GM12873 (cell line): ENCODE data around the gene LXN.

ENCODE experiments used
- CTCF ChIP-seq: IDR thresholded peaks from 2 replicates; pipeline ENCODE4 v1.5.1; 2012; ENCODE audit warnings: low read depth, mild to moderate bottlenecking, moderate library complexity, low read length, control low read depth; ENCODE audit not compliant: insufficient read depth; ENCODE audit errors: missing control alignments

The LXN gene

GRCh38 chr3:158685159-158685558, 12.7 kb upstream of the LXN start:
- TF ChIP-seq CTCF, result no peak

DNA sequence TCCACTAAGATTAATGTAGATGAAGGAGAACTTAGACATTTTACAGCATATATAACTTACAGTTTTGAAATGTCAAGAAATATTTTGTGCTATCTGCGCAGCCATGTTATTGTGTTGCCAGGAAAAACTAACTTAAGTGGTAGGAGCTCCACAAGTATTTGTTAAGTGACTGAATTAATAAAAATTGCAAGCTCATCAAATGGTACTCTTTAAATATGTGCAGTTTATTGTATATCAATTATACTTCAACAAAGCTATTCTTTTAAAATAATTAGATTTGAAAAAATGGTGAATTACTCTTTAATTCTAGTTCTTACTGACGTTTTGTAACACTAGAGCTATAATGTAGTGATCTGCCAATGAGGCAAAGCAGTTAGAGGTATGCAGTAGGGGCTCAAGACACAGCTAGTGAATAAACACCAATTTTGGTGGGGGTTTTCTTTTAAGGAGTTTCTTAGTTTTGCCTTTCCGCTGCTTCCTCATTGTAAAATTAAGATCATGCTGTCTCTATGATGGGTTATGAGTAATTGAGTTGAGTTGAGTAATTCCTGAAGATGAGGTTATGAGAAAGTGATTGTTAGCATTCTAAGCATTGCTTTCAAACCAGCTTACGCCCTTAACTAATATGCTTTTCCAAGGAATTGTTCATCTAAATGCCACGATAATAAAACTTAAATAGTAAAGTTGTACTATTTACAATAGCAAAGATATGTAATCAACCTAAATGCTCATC, 10.9 kb upstream of the LXN start:
- no peak for TF ChIP-seq CTCF

- no peak for TF ChIP-seq CTCF
Observed at GRCh38 chr3:158680861-158681260, 8.4 kb upstream of the LXN start.

DNA sequence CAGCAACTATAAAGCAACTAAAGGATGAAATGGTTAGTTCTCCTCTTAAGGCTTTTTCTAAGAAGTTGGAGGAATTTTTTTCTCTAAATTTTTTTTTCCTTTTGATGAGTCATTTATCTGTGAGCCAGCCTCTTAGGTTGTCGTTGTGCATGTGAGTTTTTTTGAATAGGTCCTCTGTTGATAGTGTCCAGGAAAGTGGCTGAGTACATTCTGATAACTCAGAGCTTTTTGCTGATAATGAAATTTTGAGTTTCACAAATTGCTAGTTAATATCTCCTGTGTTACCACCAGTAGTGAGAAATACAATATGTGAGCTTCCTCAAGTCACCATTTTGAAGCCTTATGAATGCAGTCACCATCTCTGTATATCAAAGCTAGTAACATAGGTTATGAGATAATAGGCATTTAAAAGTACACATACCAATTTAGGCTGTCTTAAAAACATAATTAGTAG, 7.1 kb upstream of the LXN start:
- no peak for TF ChIP-seq CTCF

GRCh38 chr3:158678687-158679086, 6.2 kb upstream of the LXN start:
- TF ChIP-seq CTCF, result no peak

DNA sequence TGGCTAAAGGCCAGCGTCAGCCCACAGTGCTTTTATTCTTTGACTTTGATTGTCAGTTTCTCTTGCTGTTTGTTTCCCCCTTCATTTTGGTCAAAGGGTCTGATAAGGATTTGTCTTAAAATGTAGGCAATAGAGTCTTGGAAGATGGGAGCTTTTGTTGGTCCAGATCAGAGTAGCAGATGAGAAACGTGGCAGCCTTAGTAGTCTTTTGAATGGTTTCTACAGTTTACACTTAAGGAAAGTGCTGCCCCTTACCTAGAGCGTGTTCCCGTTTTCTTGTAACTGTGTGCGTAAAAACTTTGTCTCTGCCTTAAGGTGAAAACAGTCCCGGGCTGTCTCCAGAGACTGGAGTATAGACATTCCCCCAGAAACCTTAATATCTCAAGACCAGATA, 630 bp downstream of the LXN start:
- TF ChIP-seq CTCF, result no peak

GRCh38 chr3:158668506-158668905, 3.9 kb downstream of the LXN start:
- TF ChIP-seq CTCF, result no peak
